SH-SY5Y (cell line): ENCODE data around the gene CEPT1.

Experiments
- GATA2 ChIP-seq: IDR thresholded peaks from 2 replicates; pipeline ENCODE4 v1.6.1; 2011; ENCODE audit warnings: mild to moderate bottlenecking, low read depth, low read length
- GATA3 ChIP-seq: IDR thresholded peaks from 2 replicates; pipeline ENCODE4 v1.6.1; 2011; ENCODE audit warnings: low read depth, mild to moderate bottlenecking, low read length, moderate library complexity

DNA sequence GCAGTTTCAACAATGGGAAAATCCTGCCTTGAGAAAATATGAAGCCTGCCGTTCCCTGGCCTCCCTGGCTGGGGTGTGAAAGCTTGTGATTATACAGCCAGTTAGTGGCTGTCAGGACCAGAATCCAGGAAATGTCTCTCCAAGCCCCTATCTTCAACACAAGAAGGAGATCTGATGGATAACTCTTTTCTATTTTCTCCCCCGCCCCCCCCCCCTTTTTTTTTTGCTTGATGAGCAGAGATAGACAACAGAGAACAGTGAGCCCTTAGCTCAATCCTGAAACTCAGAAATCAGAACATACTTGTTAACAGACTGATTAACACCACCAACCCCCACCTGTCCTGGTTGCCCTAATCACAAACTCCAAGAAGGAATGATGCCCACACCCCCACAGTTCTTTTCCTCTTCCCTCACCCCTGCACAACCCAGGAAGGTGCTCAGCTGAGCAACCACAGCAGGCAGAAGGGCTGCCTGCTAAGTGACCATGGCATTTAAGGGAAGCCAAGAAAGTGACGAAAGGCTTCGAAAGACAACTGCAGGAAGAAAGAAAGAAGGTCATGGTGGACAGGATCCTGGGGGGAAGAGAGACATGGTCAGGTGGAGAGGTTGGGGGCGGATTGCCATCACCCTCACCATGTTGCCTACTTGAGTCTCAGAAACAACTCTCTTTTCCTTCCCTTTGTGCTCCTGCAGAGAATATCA is 72.8 kb downstream of the CEPT1 start:
- TF ChIP-seq GATA2 (no peak), GATA3 (no peak)
